GM21515 (cell line): Measurements from ENCODE around the gene FKBP1A.

Experiments used
- ATAC-seq: cut with Tn5 transposase; IDR thresholded peaks from one replicate; pipeline ENCODE4 v1.9.1; 2021; ENCODE audit not compliant: unreplicated experiment

The FKBP1A gene

GRCh38 chr20:1392693-1393506 is at the start of gene FKBP1A:
Gene FKBP1A, minus strand, starts transcription at chr20:1393054. Its CDS starts 56 bp downstream, at chr20:1392998.
- ATAC-seq = peak; percentile 86

DNA sequence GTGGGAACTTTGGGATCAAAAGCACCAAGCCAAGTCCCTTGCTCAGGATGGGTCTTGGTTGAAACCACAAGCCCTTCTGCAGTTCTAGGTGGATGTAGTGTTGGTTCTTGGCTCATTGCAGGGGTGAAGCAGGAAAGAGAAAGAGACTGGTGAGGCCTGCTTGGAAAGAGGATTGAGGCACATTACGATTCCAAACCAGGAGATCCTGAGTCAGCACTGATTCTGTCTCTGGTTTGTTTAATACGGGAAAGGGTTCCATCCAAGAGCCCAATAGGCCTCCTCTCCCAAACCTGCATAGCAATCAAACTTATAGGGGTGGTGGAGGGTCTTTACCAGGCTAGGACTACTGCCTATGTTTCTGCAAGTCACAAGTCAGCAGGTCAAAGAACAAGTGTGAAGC is 49.5 kb upstream of the FKBP1A start:
- no peak for ATAC-seq

DNA sequence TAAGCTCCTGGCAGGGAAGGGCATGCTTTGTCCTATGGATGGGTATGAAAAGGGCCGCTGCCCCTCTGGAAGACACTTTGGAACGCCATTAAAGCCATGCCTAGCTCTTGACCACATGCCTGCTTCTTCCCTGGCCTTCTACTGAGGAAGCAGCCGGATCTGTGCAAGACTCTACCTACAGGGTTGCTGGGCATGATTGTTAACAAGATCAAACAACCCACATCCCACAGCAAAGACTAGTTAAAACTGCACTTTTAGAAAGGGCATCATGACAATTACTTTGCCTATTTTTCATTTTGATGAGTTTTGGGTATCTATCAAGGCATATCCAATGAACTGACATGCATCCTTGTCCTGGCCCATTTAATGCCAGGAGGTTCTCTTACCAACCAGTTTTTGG is 48.3 kb upstream of the FKBP1A start:
- ATAC-seq = no peak

- no peak for ATAC-seq
These were observed 47.2 kb upstream of the FKBP1A start for GRCh38 chr20:1440024-1440423.

GRCh38 chr20:1438361-1438760 is 45.5 kb upstream of the FKBP1A start:
- ATAC-seq = no peak

DNA sequence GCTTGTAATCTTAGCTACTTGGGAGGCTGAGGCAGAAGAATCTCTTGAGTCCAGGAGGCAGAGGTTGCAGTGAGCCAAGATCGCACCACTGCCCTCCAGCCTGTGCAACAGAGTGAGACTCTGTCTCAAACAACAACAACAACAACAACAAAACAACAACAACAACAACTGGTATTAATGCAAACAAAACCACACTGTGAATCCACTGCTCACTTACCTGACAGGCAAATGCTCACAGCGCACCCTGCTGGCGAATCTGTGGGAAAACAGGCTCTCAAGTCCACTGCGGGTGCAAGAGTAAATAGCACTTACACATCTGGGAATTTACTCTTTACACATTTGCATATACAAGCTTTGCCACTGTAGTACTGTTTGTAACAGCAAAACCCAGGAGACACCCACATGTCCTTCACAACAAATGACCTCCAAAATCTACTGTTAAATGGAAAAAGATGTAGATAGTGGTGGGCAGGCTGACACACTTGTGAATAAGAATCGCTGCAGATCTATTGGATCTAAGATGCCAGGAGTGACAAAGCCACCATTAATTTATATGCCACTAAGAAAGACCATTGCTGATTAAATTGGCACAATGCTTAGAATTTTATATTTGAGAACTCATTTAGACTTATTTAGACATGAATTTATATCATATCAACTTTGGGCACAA is 44.5 kb upstream of the FKBP1A start:
- ATAC-seq = no peak

- no peak for ATAC-seq
These were observed 43.4 kb upstream of the FKBP1A start for GRCh38 chr20:1436263-1436662.

GRCh38 chr20:1435337-1435699 is 42.5 kb upstream of the FKBP1A start:
- ATAC-seq = no peak

- ATAC-seq = peak; percentile 80
These were observed 41.9 kb upstream of the FKBP1A start for GRCh38 chr20:1434571-1435336.

- ATAC-seq = no peak
These were observed 38.3 kb upstream of the FKBP1A start for GRCh38 chr20:1431158-1431557.

GRCh38 chr20:1430004-1430451 is 37.2 kb upstream of the FKBP1A start:
- ATAC-seq = no peak

GRCh38 chr20:1429143-1429728 is 36.4 kb upstream of the FKBP1A start:
- no peak for ATAC-seq

DNA sequence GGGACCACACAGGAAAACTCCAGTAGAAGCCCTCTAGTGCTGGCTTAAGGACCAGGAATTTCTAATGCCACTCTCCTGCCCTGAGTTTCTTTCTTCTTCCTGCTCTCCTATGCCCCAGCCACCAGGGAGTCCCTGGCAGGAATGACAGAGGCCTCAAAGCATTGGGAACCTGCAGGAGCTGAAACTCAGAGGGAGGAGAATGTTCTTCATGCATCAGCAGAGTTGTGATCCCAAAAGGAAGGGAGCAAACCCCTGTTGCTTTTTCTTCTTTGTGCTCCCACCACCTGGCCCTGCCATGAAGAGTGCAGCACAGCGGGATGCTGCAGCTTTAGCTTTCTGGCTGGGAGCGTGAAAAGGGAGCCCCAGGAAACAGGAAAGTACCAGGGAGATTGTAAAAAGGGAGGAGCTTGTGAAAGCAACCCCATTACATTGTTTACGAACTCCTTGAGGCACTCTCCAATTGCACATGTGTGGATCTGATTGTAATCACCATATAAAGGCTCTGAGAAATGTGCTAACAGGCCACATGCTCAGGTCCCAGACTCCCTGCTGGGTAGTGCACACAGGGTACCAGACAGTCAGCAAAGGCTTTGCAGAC is 34.7 kb upstream of the FKBP1A start:
- no peak for ATAC-seq

- no peak for ATAC-seq
These were observed 33.5 kb upstream of the FKBP1A start for GRCh38 chr20:1426231-1426849.

DNA sequence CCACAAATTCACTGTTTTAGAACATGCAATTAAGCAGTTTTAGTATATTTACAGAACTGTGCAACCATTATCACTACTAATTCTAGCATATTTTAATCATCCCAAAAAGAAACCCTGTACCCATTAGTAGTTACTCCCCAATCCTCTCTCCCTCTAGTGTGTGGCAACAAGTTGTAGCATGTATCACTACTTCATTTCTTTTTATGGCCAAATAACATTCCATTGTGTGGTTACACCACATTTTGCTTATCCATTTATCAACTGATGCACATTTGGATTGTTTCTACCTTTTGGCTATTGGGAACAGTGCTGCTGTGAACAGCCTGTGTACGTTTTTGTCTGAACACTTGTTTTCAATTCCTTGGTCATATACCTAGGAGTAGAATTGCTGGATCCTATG is 31.5 kb upstream of the FKBP1A start:
- no peak for ATAC-seq

DNA sequence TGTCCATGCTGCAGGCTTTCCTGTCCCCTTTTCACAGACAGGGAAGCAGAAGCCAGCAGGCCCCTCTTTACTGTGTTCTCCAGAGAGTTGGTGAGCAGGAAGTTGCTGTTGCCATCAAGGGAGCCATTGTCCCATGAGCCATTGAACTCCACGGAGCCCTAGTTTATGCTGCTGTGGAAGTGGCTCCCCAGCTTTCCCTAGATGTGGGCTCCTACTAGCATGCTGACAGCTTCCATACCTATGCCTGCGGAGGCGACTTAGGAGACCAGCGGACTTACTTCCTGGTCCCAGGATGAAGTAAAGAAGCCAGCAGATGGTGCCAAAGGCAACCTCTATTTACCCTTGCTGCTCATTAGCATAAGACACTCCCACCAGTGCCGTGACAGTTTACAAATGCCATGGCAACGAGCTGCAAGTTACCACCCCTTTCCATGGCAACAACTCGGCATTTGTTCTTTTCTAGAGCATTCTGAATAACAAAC is 30.8 kb upstream of the FKBP1A start:
- no peak for ATAC-seq

DNA sequence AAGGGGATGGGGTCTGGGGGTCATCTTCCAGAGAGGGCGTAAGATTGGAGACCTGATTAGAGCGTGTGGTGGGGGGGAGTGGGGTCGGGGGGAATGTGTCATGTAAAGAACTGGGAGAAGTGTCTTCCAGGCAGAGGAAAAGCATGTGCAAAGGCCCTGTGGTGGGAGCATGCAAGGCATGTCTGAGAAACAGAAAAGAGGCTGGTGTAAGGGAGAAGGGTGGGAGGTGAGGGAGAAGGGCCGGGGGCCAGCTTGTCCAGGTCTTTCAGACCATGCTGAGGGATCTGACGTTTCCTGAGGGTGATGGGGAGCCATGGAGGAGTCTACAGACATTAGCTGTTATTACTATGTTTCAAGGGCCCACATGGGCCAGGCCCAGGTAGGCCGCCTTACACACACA is 30.4 kb upstream of the FKBP1A start:
- no peak for ATAC-seq

DNA sequence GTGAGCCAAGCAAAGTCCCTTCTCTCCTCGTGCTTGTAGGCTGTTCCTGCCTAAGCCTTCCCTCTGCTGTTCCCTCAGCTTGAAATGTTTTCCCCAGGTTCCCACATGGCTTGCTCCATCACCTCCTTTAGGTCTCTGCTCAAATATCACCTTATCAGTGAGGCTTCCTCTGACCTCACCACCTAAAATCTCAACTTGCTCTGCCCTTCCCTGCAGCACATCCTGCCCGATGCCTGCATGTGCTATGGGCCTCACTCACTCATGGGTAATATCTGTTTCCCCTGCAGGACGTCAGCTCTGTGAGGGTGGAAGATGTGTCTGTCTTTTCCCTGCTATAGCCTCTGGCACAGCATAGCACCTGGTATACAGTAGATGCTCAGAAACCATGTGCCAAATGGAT is 29.9 kb upstream of the FKBP1A start:
- ATAC-seq = no peak

DNA sequence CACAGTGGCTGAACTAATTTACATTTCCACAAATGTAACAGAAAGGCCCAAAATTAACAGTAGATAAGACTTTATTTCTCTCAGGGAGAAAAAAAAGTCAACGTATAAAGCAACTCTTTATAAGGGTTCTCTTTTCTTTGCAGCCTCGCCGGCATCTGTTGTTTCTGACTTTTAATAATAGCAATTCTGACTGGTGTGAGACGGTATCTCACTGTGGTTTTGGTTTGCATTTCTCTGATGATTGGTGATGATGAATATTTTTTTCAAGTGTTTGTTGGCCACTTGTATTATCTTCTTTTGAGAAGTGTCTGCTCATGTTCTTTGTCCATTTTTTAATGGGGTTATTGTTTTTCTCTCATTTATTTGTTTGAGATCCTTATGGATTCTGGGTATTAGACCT is 27.2 kb upstream of the FKBP1A start:
- ATAC-seq = no peak

DNA sequence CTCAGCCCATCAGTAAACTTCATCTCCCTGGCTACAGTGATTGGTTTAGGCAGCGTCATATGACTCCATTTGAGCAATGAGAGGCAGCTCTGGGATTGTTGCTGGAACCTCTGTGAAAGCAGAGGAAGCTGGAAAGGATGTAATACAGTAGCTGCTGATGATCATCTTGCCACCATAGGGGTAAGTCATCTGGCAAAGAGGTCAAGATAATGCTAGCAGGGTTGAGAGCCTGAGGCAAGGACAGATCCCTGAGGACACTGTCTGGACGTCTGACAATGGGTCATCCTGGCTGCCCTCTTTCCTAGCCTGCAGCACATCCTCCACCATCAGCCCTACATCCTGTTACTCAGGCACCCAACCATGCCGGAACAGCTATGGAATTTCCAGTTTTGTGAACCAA is 25.5 kb upstream of the FKBP1A start:
- no peak for ATAC-seq
